Epithelial cell of prostate (primary cell): ENCODE results near the gene C3orf20.
"Not testable (repeated sequence)": the region's sequence is repeated elsewhere in the genome, so short reads cannot be mapped to it uniquely, and the experiment has no call there.

Experiments
- DNase-seq: peaks from one replicate; pipeline ENCODE4 v3.0.0-alpha.2; 2011; ENCODE audit warnings: low read depth, low spot score
- H3K27ac ChIP-seq: fragments of 450-650 bp; 2 replicates; pipeline ENCODE4 v1.5.1; 2017; ENCODE audit warnings: mild to moderate bottlenecking

The C3orf20 gene

GRCh38 chr3:14740983-14741382, 66.0 kb downstream of the C3orf20 start:
- no peak for DNase-seq
- no peak overlapping the region for H3K27ac ChIP-seq

GRCh38 chr3:14741510-14741909, 66.6 kb downstream of the C3orf20 start:
- DNase-seq = no peak
- no peak overlapping the region for H3K27ac ChIP-seq

- DNase-seq = no peak
- H3K27ac ChIP-seq = no peak overlapping the region
Observed at GRCh38 chr3:14744556-14744955, 69.6 kb downstream of the C3orf20 start.

DNA sequence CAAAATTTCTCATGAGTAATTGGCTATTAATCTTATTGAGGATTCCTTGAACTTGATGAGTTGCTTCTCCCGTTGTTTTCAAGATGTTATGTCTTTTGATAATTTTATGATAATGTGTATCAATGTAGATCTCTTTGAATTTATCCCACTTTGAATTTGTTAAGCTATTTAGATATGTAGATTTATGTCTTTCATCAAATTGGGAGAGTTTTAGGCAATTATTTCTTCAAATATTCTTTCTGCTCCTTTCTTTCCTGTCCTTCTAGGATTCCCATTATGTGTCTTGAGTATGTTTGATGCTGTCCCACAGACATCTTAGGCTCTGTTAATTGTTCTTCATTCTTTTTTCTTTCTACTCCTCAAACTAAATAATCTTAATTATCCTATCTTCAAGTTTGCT, 75.7 kb downstream of the C3orf20 start:
- no peak for DNase-seq
- H3K27ac ChIP-seq = no peak overlapping the region

DNA sequence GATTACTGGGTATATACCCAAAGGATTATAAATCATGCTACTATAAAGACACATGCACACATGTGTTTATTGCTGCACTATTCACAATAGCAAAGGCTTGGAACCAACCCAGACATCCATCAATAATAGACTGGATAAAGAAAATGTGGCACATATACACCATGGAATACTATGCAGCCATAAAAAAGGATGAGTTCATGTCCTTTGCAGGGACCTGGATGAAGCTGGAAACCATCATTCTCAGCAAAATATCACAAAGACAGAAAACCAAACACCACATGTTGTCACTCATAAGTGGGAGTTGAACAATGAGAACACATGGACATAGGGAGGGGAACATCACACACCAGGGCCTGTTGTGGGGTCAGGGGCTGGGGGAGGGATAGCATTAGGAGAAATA, 78.0 kb downstream of the C3orf20 start:
- H3K27ac ChIP-seq, DNase-seq: not testable (repeated sequence)

DNA sequence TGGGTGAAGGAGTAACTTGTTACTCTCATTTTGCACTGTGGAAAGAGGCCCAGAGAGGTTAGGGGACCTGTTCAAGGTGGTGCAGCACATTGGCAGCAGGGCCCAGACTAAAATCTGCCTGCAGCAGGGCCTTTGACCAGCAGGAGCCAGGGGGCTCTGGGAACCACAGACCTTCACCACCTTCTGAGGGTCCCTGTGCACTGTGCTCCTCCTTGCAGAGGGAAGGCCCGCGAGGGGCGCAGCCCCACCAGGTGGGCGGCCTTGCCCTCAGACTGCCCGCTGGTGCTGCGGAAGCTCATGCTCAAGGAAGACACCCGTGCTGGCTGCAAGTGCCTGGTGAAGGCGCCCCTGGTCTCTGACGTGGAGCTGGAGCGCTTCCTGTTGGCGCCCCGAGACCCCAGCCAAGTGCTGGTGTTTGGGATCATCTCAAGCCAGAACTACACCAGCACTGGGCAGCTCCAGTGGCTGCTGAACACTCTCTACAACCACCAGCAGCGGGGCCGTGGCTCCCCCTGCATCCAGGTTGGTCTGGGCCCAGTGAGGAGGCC, 82.3 kb downstream of the C3orf20 start:
- H3K27ac ChIP-seq = no peak overlapping the region
- DNase-seq = no peak

DNA sequence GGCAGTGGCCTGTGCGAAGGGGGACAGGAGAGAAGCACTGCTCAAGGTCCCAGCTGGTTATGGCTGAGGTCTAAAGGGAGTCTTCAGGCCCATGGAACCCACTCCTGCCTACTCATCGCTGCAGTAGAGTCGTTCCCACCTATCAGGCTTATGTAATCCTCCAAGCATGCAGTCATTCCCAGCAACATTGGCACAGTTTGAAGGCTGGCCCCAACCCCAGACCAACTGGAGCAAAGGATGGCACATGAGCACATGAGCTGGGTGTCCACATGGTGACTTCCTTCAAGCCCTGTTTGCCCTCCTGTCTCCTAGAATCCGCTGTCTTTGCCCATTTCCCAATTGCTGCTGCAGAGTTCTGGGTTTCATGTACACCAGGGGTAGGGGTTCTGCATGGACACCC, 83.4 kb downstream of the C3orf20 start:
- H3K27ac ChIP-seq = no peak overlapping the region
- DNase-seq = no peak

DNA sequence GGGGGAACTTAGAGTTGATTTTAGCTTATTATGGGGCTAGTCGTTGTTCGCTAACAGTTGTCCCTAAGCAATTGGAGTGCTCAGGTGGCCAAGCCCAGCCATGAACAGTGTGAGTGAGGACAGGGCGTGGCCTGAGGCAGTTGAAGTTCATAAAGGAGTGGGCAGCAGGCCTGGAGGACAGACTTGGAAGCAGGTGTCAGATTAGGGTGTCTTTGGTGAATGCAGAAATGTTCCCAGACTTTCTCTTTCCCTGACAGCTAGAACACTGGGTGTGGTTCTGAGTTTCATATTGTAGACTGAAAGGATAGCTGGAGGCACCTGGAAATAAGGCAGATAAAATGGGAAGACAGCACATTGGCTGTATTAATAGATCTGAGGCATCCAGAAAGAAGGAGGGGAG, 84.0 kb downstream of the C3orf20 start:
- no peak for DNase-seq
- no peak overlapping the region for H3K27ac ChIP-seq

DNA sequence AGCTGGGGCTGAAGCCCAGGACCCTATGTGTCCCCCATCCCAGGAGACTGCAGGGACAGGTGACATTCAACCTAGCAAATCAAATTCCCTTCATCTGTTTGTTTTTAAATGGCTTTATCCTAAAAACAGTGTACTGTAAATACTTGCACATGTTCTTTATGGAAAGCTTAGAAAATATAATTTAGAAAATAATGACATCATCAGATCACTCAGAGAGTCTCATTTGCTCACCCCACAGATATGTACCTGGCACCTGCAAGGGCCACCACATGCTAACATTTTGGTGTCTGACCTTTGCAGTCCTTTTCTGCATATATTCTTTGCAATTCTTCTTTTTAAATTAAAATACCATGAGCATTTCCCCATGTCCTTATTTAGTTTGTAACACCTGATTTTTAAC, 85.2 kb downstream of the C3orf20 start:
- H3K27ac ChIP-seq = no peak overlapping the region
- DNase-seq = no peak

- no peak overlapping the region for H3K27ac ChIP-seq
- no peak for DNase-seq
Observed at GRCh38 chr3:14761121-14761672, 86.3 kb downstream of the C3orf20 start.

- no peak for DNase-seq
- no peak overlapping the region for H3K27ac ChIP-seq
Observed at GRCh38 chr3:14761866-14762265, 86.9 kb downstream of the C3orf20 start.

GRCh38 chr3:14762701-14763100, 87.8 kb downstream of the C3orf20 start:
- no peak for DNase-seq
- no peak overlapping the region for H3K27ac ChIP-seq

DNA sequence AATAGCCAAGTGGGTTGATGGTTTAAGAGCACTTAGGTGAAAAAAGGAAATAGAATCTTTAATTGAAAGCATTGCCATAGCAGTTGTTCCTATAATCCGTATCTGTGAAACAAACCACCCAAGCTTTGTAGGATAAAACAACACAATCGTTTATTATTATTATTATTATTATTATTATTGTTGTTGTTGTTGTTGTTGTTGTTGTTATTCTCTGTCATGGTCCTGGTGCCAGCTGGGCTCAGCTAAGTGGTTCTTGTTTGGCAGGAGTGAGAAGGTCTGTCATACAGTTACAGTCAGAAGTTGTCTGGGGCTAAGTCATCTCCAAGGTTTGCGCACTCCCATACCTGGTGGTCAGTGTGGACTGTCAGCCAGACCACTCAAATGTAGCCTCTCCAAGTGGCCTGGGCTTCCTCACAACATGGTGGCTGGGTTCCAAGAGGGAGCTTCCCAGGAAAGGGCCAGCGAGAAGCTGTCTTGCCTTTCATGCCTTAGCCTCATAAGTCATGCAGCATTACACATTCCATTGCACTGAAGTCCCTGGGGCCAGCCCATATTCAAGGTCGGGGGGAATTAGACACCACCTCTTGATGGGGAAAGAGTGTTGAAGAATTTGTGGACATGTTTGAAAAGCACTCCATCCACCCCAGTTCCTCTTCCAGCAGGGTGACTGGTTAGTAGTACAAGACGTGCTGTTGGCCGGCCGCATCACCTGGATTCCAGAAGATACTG, 89.6 kb downstream of the C3orf20 start:
- no peak for DNase-seq
- H3K27ac ChIP-seq = no peak overlapping the region

DNA sequence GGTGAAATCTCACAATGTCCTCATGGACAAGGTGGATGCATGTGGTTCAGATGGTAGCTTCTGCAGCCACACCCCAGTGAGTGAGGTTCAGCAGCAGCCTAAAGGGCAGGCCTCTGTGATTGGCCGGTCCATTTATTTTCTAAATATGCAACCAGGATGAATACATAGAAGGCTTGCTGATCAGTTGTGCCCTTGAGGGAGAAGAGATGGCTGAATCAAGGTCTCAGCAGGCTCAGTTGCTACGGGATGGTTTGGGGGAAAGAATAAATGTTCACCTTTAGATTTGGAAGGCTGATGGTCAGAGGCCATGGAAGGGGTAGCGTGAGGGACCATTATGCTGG, 90.1 kb downstream of the C3orf20 start:
- DNase-seq = no peak
- H3K27ac ChIP-seq = no peak overlapping the region

- no peak for DNase-seq
- no peak overlapping the region for H3K27ac ChIP-seq
Observed at GRCh38 chr3:14765576-14766427, 90.9 kb downstream of the C3orf20 start.

DNA sequence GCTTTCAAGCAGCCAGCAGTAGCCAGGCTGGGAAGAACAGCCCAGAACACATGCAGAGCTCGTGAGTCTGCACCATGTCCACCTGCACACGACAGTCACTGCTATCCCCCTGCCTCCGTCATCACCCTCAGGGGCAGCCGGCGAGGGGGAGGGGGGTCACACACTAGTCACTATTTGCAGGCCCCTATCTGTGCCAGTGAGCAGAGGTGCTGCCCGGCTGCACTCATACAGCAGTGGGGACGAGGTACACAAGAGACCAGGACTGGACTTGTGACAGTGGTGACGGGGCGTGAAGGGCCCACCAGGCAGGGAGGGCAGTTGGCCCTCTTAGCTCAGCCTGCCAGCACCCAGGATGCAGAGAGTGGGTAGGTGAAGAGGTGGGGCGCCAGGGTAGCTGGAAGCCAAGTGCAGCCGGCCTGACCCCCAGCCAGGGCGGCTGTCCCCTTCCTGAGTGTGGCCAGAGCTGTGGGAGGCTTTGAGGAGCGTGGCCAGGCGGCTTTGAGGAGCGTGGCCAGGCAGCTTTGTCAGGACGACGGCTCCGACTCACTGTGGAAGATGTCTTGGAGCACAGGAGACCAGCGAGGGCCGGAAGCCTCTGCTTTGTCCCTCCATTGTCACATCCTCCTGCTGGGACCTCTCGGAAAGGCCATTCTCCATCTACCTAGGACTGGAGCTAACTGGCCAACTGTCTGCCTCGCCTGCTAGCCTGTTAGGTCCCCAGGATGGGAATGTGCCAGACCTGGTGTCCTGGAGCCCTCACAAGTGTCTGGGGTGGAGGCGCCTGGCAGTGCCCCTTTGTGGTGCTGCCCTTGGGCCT, 91.7 kb downstream of the C3orf20 start:
- H3K27ac ChIP-seq = no peak overlapping the region
- no peak for DNase-seq

GRCh38 chr3:14767245-14768051, 92.5 kb downstream of the C3orf20 start:
- DNase-seq = no peak
- no peak overlapping the region for H3K27ac ChIP-seq

GRCh38 chr3:14768182-14768790, 93.3 kb downstream of the C3orf20 start:
- no peak for DNase-seq

DNA sequence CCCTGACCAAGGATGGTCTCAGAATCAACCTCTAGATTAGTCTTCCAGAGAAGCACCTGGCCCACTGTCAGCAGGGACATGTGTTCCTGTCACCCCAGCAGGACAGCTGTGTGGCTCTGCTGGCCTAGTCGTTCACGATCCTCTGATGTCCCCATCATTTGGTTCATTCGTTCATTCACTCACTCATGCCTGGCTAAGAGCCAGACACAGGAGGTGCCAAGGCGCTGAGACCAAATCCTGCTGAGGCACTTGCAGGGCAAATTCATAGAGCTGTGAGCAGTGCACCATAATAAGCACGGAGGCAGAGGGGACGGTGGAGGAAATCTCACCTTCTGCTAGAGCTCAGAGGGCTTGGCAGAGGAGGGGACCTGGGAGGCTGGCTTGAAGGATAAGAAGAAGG, 93.9 kb downstream of the C3orf20 start:
- H3K27ac ChIP-seq = no peak overlapping the region
- DNase-seq = no peak

More at GRCh38 chr3:14768182-14768790, 93.3 kb downstream of the C3orf20 start:
- no peak overlapping the region for H3K27ac ChIP-seq
